Kidney (tissue), 14 donors: Measurements from ENCODE around the gene DLGAP1. TPM values are rescaled to one million over a fixed set of nuclear protein-coding genes. Genes with fewer than 3 reads are reported as not detected.

ENCODE experiments used
- DNase-seq, 5 donors: peaks; one replicate each; pipeline ENCODE4 v3.0.0-alpha.2; 2013 to 2020
- FAIRE-seq: peaks from 2 replicates; lab custom pipeline; 2012; peaks lifted over from hg19 to GRCh38; lab: Jason Lieb, UNC
- H3K27ac ChIP-seq, 2 donors: one replicate each; pipeline ENCODE4 v1.7.0; 2013; ENCODE audit warnings: low read depth in 2 of 2, low read length in 2 of 2, inconsistent platforms in 1 of 2
- H3K27me3 ChIP-seq: one replicate; pipeline ENCODE4 v1.7.1; 2013; ENCODE audit warnings: low read length, inconsistent platforms; ENCODE audit not compliant: control insufficient read depth, insufficient read depth
- H3K36me3 ChIP-seq, 3 donors: one replicate each; pipeline versions ENCODE4 v1.7.0 to v1.7.1; 2013; ENCODE audit warnings: low read length in 3 of 3, control low read depth in 1 of 3, inconsistent platforms in 1 of 3; ENCODE audit not compliant: insufficient read depth in 3 of 3, control insufficient read depth in 2 of 3
- H3K4me1 ChIP-seq, 3 donors: one replicate each; pipeline versions ENCODE4 v1.7.0 to v1.7.1; 2013; ENCODE audit warnings: low read length in 3 of 3, inconsistent platforms in 1 of 3, low read depth in 1 of 3; ENCODE audit not compliant: control insufficient read depth in 2 of 3, insufficient read depth in 2 of 3
- H3K4me3 ChIP-seq, 3 donors: one replicate each; pipeline versions ENCODE4 v1.7.0 to v1.8.1; 2013; ENCODE audit warnings: low read length in 3 of 3, control low read depth in 1 of 3, inconsistent platforms in 1 of 3
- H3K9ac ChIP-seq, 3 donors: one replicate each; pipeline versions ENCODE4 v1.7.0 to v1.7.1; 2013; ENCODE audit warnings: low read length in 3 of 3, control low read depth in 1 of 3, inconsistent platforms in 1 of 3
- H3K9me3 ChIP-seq, 3 donors: one replicate each; pipeline versions ENCODE4 v1.7.0 to v1.7.1; 2013; ENCODE audit warnings: low read length in 3 of 3, control low read depth in 1 of 3, inconsistent platforms in 1 of 3; ENCODE audit not compliant: control insufficient read depth in 2 of 3, insufficient read depth in 1 of 3
- intact Hi-C: fragments of 100-400 bp; cut with DNase I; formaldehyde crosslinking; loops from one replicate; pipeline ENCODE4 v1.11.1; 2022
- polyA plus RNA-seq: library from polyadenylated mRNA; stranded (reverse); fragments of 350-450 nt; fragmentation: Illumina TruSeq; extraction: RNeasy Lipid Tissue Mini Kit (QIAGEN cat#74804); gene quantifications from one replicate; pipeline ENCODE4 v1.2.3, GENCODE V29; 2014; ENCODE audit warnings: low read depth, low replicate concordance; ENCODE audit not compliant: insufficient read depth
- total RNA-seq: library from RNA; stranded (reverse); fragmentation: NEBNext Ultra II Directional; extraction: Animal tissue kit (Norgen Biotek cat#: 25700); gene quantifications from one replicate; pipeline ENCODE4 v1.2.1, GENCODE V29; 2021
- TF ChIP-seq, protein P1 (sequence below): IDR thresholded peaks from 3 replicates; pipeline ENCODE4 v1.5.1; 2012; ENCODE audit warnings: mild to moderate bottlenecking, moderate library complexity, borderline replicate concordance; ENCODE audit not compliant: insufficient read depth; ENCODE audit errors: extremely low read depth
- donor health status: control.
- donor health status: control.
- donor health status: control.
- donor health status: control.
- donor health status: control.
- donor health status: DM: yes; HTN: yes; CAD: no.
- donor health status: Normal renal cell carcinoma (clear cell type).

DLGAP1 gene
- total and polyA plus RNA-seq, 2 donors from 2014 or later = 1.2 to 32.8 TPM

- no peaks in the 10 kb centered on the region for H3K9me3 ChIP-seq
- H3K4me3 ChIP-seq = no peak overlapping the region
- DNase-seq = peak in 1 of 5 donors; percentile 19
- H3K27ac ChIP-seq = no peak overlapping the region
- no peaks in the 10 kb centered on the region for H3K27me3 ChIP-seq
- intact Hi-C loops = no loop called here
- no peak overlapping the region for H3K9ac ChIP-seq
- TF ChIP-seq, protein P1, sequence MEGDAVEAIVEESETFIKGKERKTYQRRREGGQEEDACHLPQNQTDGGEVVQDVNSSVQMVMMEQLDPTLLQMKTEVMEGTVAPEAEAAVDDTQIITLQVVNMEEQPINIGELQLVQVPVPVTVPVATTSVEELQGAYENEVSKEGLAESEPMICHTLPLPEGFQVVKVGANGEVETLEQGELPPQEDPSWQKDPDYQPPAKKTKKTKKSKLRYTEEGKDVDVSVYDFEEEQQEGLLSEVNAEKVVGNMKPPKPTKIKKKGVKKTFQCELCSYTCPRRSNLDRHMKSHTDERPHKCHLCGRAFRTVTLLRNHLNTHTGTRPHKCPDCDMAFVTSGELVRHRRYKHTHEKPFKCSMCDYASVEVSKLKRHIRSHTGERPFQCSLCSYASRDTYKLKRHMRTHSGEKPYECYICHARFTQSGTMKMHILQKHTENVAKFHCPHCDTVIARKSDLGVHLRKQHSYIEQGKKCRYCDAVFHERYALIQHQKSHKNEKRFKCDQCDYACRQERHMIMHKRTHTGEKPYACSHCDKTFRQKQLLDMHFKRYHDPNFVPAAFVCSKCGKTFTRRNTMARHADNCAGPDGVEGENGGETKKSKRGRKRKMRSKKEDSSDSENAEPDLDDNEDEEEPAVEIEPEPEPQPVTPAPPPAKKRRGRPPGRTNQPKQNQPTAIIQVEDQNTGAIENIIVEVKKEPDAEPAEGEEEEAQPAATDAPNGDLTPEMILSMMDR = no peak
- no peak for FAIRE-seq
- H3K4me1 ChIP-seq = no peaks in the 10 kb centered on the region
- H3K36me3 ChIP-seq = no peaks in the 10 kb centered on the region
These were observed 487.5 kb downstream of the DLGAP1 start for GRCh38 chr18:3967359-3968180.

DNA sequence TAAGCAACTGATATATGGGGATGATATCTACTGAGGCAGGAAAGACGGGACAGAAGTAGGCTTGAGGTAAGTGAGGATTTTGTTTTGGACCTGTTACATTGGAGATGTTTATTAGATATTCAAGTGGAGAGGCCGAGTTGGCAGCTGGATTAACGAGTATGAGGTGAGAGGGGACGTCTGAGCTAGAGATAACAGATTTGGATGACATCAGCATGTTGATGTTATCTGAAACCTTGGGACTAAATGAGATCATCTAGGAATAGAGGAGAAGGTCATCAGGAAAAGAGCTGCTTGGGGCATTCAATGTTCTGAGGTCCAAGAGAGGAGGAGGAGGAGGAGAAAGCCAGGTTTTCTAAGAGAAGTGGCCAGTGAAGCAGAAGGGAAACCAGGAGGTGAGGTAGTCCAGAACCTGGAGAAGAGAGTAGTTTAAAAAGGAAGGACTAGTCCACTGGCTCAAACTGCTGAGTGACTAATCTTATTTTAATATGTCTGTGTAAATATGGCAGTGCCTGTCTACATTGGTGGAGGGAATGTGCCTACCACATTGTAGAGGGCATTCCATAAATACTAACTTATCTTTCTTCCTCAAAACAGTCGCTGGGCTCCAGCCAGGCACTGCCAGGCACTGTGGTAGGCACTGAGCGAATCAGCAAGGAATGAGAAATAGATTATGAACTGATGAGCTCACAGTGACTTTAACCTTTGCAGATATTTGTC is 488.3 kb downstream of the DLGAP1 start:
- intact Hi-C loops = no loop called here
- DNase-seq = no peak
- Histone ChIP-seq H3K9me3 (no peaks in the 10 kb centered on the region), H3K27ac (no peak overlapping the region), H3K36me3 (no peaks in the 10 kb centered on the region), H3K4me3 (no peak overlapping the region), H3K27me3 (no peaks in the 10 kb centered on the region), H3K4me1 (no peaks in the 10 kb centered on the region), H3K9ac (no peak overlapping the region)
- no peak for FAIRE-seq
- TF ChIP-seq, protein P1 = no peak

- H3K27me3 ChIP-seq = no peaks in the 10 kb centered on the region
- FAIRE-seq (no peak), DNase-seq (no peak)
- H3K27ac ChIP-seq = no peak overlapping the region
- no peak overlapping the region for H3K9ac ChIP-seq
- H3K4me3 ChIP-seq = no peak overlapping the region
- TF ChIP-seq, protein P1 = no peak
- H3K9me3 ChIP-seq = no peaks in the 10 kb centered on the region
- H3K4me1 ChIP-seq = no peaks in the 10 kb centered on the region
- intact Hi-C loops = no loop called here
- no peaks in the 10 kb centered on the region for H3K36me3 ChIP-seq
These were observed 488.9 kb downstream of the DLGAP1 start for GRCh38 chr18:3966246-3966641.
